Inflammatory macrophage treated with lipopolysaccharide for 1 hour (primary cell): ENCODE results near the gene KCNE2.
"Not testable (repeated sequence)": the region's sequence is repeated elsewhere in the genome, so short reads cannot be mapped to it uniquely, and the experiment has no call there.

ENCODE experiments used
- DNase-seq, 2 donors: peaks; one replicate each; pipeline ENCODE4 v3.0.0-alpha.2; 2020 to 2022

The KCNE2 gene

DNA sequence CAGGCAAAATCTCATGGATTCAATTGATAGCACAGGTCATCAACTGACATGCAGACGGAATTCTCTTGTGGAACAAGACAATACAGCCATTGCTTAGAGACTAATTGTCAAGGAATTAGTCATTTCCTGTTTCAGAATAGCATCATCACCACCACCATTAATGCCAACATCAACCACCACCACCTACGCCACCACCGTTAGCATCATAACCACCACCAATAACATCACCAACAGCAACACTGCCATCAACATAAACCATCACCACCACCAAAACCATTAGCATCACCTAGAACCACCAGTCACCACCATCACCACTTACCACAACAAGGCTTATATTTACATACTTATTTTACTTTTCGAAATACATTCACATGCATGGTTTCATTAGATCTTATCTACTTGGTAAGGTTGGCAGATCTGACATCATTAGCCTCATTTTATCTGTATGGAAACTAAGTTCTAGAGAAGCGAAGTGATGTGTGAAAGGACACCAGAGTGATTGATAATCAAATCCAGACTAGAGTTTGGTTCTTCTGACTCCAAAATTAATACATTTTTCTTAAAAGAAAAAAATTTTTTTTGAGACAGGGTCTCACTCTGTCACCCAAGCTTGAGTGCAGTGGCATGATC is 53.8 kb downstream of the KCNE2 start:
- DNase-seq = not testable (repeated sequence)
